CD4-positive, alpha-beta memory T cell (primary cell): ENCODE measurements around the gene MAP3K3. TPM values are rescaled to one million over a fixed set of nuclear protein-coding genes. Genes with fewer than 3 reads are reported as not detected.
A peak's percentile ranks its signal among the peaks of the same experiment; 100 is the strongest.

Source experiments
- CTCF ChIA-PET: fragments of 350-600 bp; sonication (Branson Sonifier 250); formaldehyde crosslinking; loops from one replicate; lab custom pipeline; 2021; ENCODE audit warnings: inconsistent platforms; ENCODE audit not compliant: partially characterized antibody; lab: Charles Lee
- POLR2A ChIA-PET: fragments of 350-600 bp; sonication (Branson Sonifier 250); formaldehyde crosslinking; loops from one replicate; lab custom pipeline; 2021; ENCODE audit not compliant: partially characterized antibody; lab: Charles Lee
- DNase-seq, 5 donors: peaks; one replicate each; pipeline versions ENCODE4 v3.0.0 to v3.0.0-alpha.2; 2020 to 2022; ENCODE audit warnings: mixed read lengths in 1 of 5
- H3K27ac ChIP-seq: one replicate; pipeline ENCODE4 v1.7.0; 2013; ENCODE audit warnings: low read depth, low read length
- H3K27me3 ChIP-seq: 2 replicates; pipeline ENCODE4 v1.7.0; 2013; ENCODE audit warnings: mild to moderate bottlenecking, low read length, moderate library complexity; ENCODE audit not compliant: insufficient read depth
- H3K36me3 ChIP-seq: 2 replicates; pipeline ENCODE4 v1.7.0; 2013; ENCODE audit warnings: mild to moderate bottlenecking, low read length, moderate library complexity; ENCODE audit not compliant: insufficient read depth
- H3K4me1 ChIP-seq: 2 replicates; pipeline ENCODE4 v1.7.0; 2013; ENCODE audit warnings: mild to moderate bottlenecking, low read length, moderate library complexity; ENCODE audit not compliant: insufficient read depth
- H3K4me3 ChIP-seq, 2 donors: one replicate each; pipeline ENCODE4 v1.7.0; 2013; ENCODE audit warnings: low read length in 2 of 2, mild to moderate bottlenecking in 1 of 2
- H3K9me3 ChIP-seq, 2 donors: one replicate each; pipeline ENCODE4 v1.7.0; 2013; ENCODE audit warnings: low read length in 2 of 2, control low read depth in 1 of 2; ENCODE audit not compliant: control insufficient read depth in 1 of 2
- H3K27ac Mint-ChIP-seq, 7 donors: one replicate each; pipeline ENCODE4 v1.8.0; 2020 to 2021; ENCODE audit warnings: mixed read lengths in 7 of 7, mild to moderate bottlenecking in 6 of 7, inconsistent platforms in 3 of 7, moderate library complexity in 3 of 7
- H3K27me3 Mint-ChIP-seq, 2 donors: one replicate each; pipeline ENCODE4 v1.8.0; 2020 to 2021; ENCODE audit warnings: mixed read lengths in 2 of 2
- H3K36me3 Mint-ChIP-seq, 2 donors: one replicate each; pipeline ENCODE4 v1.8.0; 2020 to 2021; ENCODE audit warnings: mixed read lengths in 2 of 2, inconsistent platforms in 1 of 2, mild to moderate bottlenecking in 1 of 2
- H3K4me1 Mint-ChIP-seq, 4 donors: one replicate each; pipeline ENCODE4 v1.8.0; 2020 to 2021; ENCODE audit warnings: mixed read lengths in 4 of 4, mild to moderate bottlenecking in 1 of 4
- H3K4me3 Mint-ChIP-seq, 8 donors: one replicate each; pipeline ENCODE4 v1.8.0; 2020 to 2021; ENCODE audit warnings: mixed read lengths in 8 of 8, mild to moderate bottlenecking in 7 of 8, moderate library complexity in 6 of 8, inconsistent platforms in 3 of 8
- H3K9me3 Mint-ChIP-seq, 8 donors: one replicate each; pipeline ENCODE4 v1.8.0; 2020 to 2021; ENCODE audit warnings: mixed read lengths in 8 of 8, mild to moderate bottlenecking in 5 of 8, inconsistent platforms in 3 of 8, moderate library complexity in 1 of 8
- intact Hi-C: fragments of 100-400 bp; cut with micrococcal nuclease; formaldehyde crosslinking; loops from one replicate; pipeline ENCODE4 v1.15.1; 2023
- polyA plus RNA-seq, 2 donors: library from polyadenylated mRNA; unstranded; fragments of 300-500 nt; fragmentation: Illumina TruSeq; gene quantifications; one replicate each; pipeline ENCODE4 v1.2.3, GENCODE V29; 2021
- total RNA-seq, 2 experiments: library from RNA; stranded (reverse); gene quantifications; one replicate each; pipeline ENCODE4 v1.2.3, GENCODE V29; 2021

Gene MAP3K3
- total and polyA plus RNA-seq, 4 experiments from 2014 or later = 29.5 to 98.8 (median 74.7) TPM

- Histone ChIP-seq H3K36me3 (peaks cover 14% of the 10 kb centered on the region), H3K27me3 (no peaks in the 10 kb centered on the region), H3K4me3 (peak overlapping the region; percentile 76 to 77), H3K9me3 (no peaks in the 10 kb centered on the region), H3K4me1 (peaks cover 72% of the 10 kb centered on the region), H3K27ac (peak overlapping the region; percentile 73)
- ChIA-PET CTCF (interaction anchor here (0.6 to 3.4 kb wide), 7 partner anchors 8 to 147 kb away, joined by 3 to 22 read pairs (median 8); partner anchors contain the start of genes CCDC47, DDX42 and STRADA), POLR2A (interaction anchor here (0.7 to 23.0 kb wide), 27 partner anchors 6 to 804 kb away, joined by 3 to 1362 read pairs (median 6); partner anchors contain the start of genes CCDC47, CEP95, DDX42 and DDX5)
- Mint-ChIP-seq H3K27ac (peak overlapping the region; percentile 96 to 100 (median 98)), H3K4me3 (peak overlapping the region; percentile 92 to 96 (median 94)), H3K9me3 (peaks cover 0 to 2% (median 0%) of the 10 kb centered on the region in 8 donors), H3K36me3 (peaks cover 27 to 44% of the 10 kb centered on the region in 2 donors), H3K27me3 (no peaks in the 10 kb centered on the region), H3K4me1 (peaks cover 30 to 72% (median 52%) of the 10 kb centered on the region in 4 donors)
- intact Hi-C loops = loop anchor here (1.0 to 10.0 kb wide), 4 partner anchors 39 to 803 kb away; partner anchors contain the start of genes CCDC47, CEP95, DCAF7 and DDX5
- peak; percentile 69 to 91 (median 74) for DNase-seq
Observed at GRCh38 chr17:63701868-63702720, 79.9 kb downstream of the MAP3K3 start.

- no peaks in the 10 kb centered on the region for H3K9me3 ChIP-seq
- Mint-ChIP-seq H3K9me3 (peaks cover 0 to 2% (median 0%) of the 10 kb centered on the region in 8 donors), H3K27ac (peak overlapping the region; percentile 96 to 100 (median 98)), H3K4me3 (peak overlapping the region; percentile 92 to 96 (median 94)), H3K27me3 (no peaks in the 10 kb centered on the region), H3K36me3 (peaks cover 22 to 39% of the 10 kb centered on the region in 2 donors), H3K4me1 (peaks cover 33 to 72% (median 53%) of the 10 kb centered on the region in 4 donors)
- peak overlapping the region; percentile 73 for H3K27ac ChIP-seq
- no peak for DNase-seq
- H3K4me3 ChIP-seq = peak overlapping the region; percentile 76 to 77
- CTCF ChIA-PET = interaction anchor here (1.1 to 3.4 kb wide), 6 partner anchors 8 to 146 kb away, joined by 3 to 16 read pairs (median 7); partner anchors contain the start of genes CCDC47, DDX42 and STRADA
- no peaks in the 10 kb centered on the region for H3K27me3 ChIP-seq
- intact Hi-C loops = loop anchor here (1.0 to 10.0 kb wide), 4 partner anchors 39 to 802 kb away; partner anchors contain the start of genes CCDC47, CEP95, DCAF7 and DDX5
- H3K4me1 ChIP-seq = peaks cover 72% of the 10 kb centered on the region
- POLR2A ChIA-PET = interaction anchor here (0.7 to 23.0 kb wide), 21 partner anchors 7 to 803 kb away, joined by 3 to 1362 read pairs (median 6); partner anchors contain the start of genes CCDC47, CEP95, DDX42 and DDX5
- H3K36me3 ChIP-seq = peaks cover 8% of the 10 kb centered on the region
Observed at GRCh38 chr17:63702721-63703015, 80.5 kb downstream of the MAP3K3 start.

GRCh38 chr17:63703029-63703428 is 80.8 kb downstream of the MAP3K3 start:
- Histone ChIP-seq H3K4me1 (peaks cover 72% of the 10 kb centered on the region), H3K4me3 (peak overlapping the region in 1 of 2 donors; percentile 77), H3K27ac (peak overlapping the region; percentile 73), H3K36me3 (peaks cover 5% of the 10 kb centered on the region), H3K9me3 (no peaks in the 10 kb centered on the region), H3K27me3 (no peaks in the 10 kb centered on the region)
- Mint-ChIP-seq H3K9me3 (peaks cover 0 to under 1% (median 0%) of the 10 kb centered on the region in 8 donors), H3K4me1 (peaks cover 32 to 72% (median 53%) of the 10 kb centered on the region in 4 donors), H3K27me3 (no peaks in the 10 kb centered on the region), H3K27ac (peak overlapping the region; percentile 96 to 100 (median 98)), H3K36me3 (peaks cover 18 to 35% of the 10 kb centered on the region in 2 donors), H3K4me3 (peak overlapping the region; percentile 92 to 96 (median 94))
- ChIA-PET POLR2A (interaction anchor here (0.8 to 23.0 kb wide), 20 partner anchors 7 to 803 kb away, joined by 3 to 1362 read pairs (median 7); partner anchors contain the start of genes CCDC47, CEP95, DDX42 and DDX5), CTCF (interaction anchor here (1.2 to 3.4 kb wide), 5 partner anchors 8 to 146 kb away, joined by 5 to 16 read pairs (median 8); partner anchors contain the start of genes CCDC47, DDX42 and STRADA)
- no peak for DNase-seq
- intact Hi-C loops = loop anchor here (5.0 to 10.0 kb wide), 2 partner anchors 151 to 802 kb away; partner anchors contain the start of genes CEP95, DCAF7 and DDX5

- Histone ChIP-seq H3K36me3 (no peaks in the 10 kb centered on the region), H3K4me3 (no peak overlapping the region), H3K27ac (peak overlapping the region; percentile 73), H3K27me3 (no peaks in the 10 kb centered on the region), H3K4me1 (peaks cover 77% of the 10 kb centered on the region), H3K9me3 (no peaks in the 10 kb centered on the region)
- Mint-ChIP-seq H3K27me3 (no peaks in the 10 kb centered on the region), H3K9me3 (no peaks in the 10 kb centered on the region), H3K4me3 (peak overlapping the region; percentile 92 to 96 (median 94)), H3K36me3 (peaks cover 13 to 31% of the 10 kb centered on the region in 2 donors), H3K27ac (peak overlapping the region; percentile 86 to 100 (median 97)), H3K4me1 (peaks cover 34 to 77% (median 59%) of the 10 kb centered on the region in 4 donors)
- ChIA-PET CTCF (interaction anchor here (0.6 to 2.2 kb wide), 4 partner anchors 11 to 145 kb away, joined by 3 to 8 read pairs (median 4); partner anchors contain the start of genes CCDC47 and DDX42), POLR2A (interaction anchor here (0.7 to 23.0 kb wide), 12 partner anchors 7 to 802 kb away, joined by 3 to 1362 read pairs (median 40); partner anchors contain the start of genes CCDC47, CEP95, DDX42 and DDX5)
- intact Hi-C loops = loop anchor here (5.0 to 10.0 kb wide), 2 partner anchors 151 to 801 kb away; partner anchors contain the start of genes CEP95, DCAF7 and DDX5
- no peak for DNase-seq
Observed at GRCh38 chr17:63703556-63704258, 81.5 kb downstream of the MAP3K3 start.

- H3K27me3 ChIP-seq = no peaks in the 10 kb centered on the region
- intact Hi-C loops = loop anchor here (5.0 to 10.0 kb wide), 2 partner anchors 152 to 801 kb away; partner anchors contain the start of genes CEP95, DCAF7 and DDX5
- H3K4me1 Mint-ChIP-seq = peaks cover 39 to 82% (median 63%) of the 10 kb centered on the region in 4 donors
- CTCF ChIA-PET = interaction anchor here (0.6 to 1.3 kb wide), 2 partner anchors 69 to 93 kb away, joined by 3 read pairs; partner anchors contain the start of genes CCDC47 and DDX42
- peaks cover 16 to 31% of the 10 kb centered on the region in 2 donors for H3K36me3 Mint-ChIP-seq
- H3K27ac ChIP-seq = no peak overlapping the region
- no peaks in the 10 kb centered on the region for H3K27me3 Mint-ChIP-seq
- POLR2A ChIA-PET = interaction anchor here (0.7 to 23.0 kb wide), 8 partner anchors 6 to 802 kb away, joined by 3 to 1362 read pairs (median 68); partner anchors contain the start of genes CCDC47, CEP95, DDX42 and DDX5
- peak overlapping the region in 5 of 7 donors; percentile 70 to 100 (median 94) for H3K27ac Mint-ChIP-seq
- H3K9me3 Mint-ChIP-seq = no peaks in the 10 kb centered on the region
- no peaks in the 10 kb centered on the region for H3K36me3 ChIP-seq
- H3K4me3 ChIP-seq = no peak overlapping the region
- no peaks in the 10 kb centered on the region for H3K9me3 ChIP-seq
- peaks cover 82% of the 10 kb centered on the region for H3K4me1 ChIP-seq
- H3K4me3 Mint-ChIP-seq = peak overlapping the region in 6 of 8 donors; percentile 92 to 96 (median 94)
- no peak for DNase-seq
Observed at GRCh38 chr17:63704259-63704576, 82.0 kb downstream of the MAP3K3 start.

GRCh38 chr17:63704836-63705235 is 82.6 kb downstream of the MAP3K3 start:
- Mint-ChIP-seq H3K4me1 (peaks cover 45 to 89% (median 69%) of the 10 kb centered on the region in 4 donors), H3K9me3 (no peaks in the 10 kb centered on the region), H3K36me3 (peaks cover 16 to 32% of the 10 kb centered on the region in 2 donors), H3K27ac (peak overlapping the region in 6 of 7 donors; percentile 41 to 100 (median 92)), H3K27me3 (no peaks in the 10 kb centered on the region), H3K4me3 (peak overlapping the region in 5 of 8 donors; percentile 16 to 89 (median 77))
- no peaks in the 10 kb centered on the region for H3K27me3 ChIP-seq
- H3K27ac ChIP-seq = peak overlapping the region; percentile 51
- H3K9me3 ChIP-seq = no peaks in the 10 kb centered on the region
- no peak for DNase-seq
- ChIA-PET CTCF (interaction anchor here (1.3 to 10.7 kb wide), 2 partner anchors 10 to 69 kb away, joined by 3 to 315 read pairs; partner anchors contain the start of genes CCDC47 and DDX42), POLR2A (interaction anchor here (1.0 to 23.0 kb wide), 6 partner anchors 6 to 70 kb away, joined by 3 to 1362 read pairs (median 238); partner anchors contain the start of genes CCDC47, DDX42, LIMD2 and STRADA)
- intact Hi-C loops = loop anchor here (5.0 to 10.0 kb wide), 2 partner anchors 153 to 800 kb away; partner anchors contain the start of genes CEP95, DCAF7 and DDX5
- peaks cover 89% of the 10 kb centered on the region for H3K4me1 ChIP-seq
- H3K36me3 ChIP-seq = no peaks in the 10 kb centered on the region
- no peak overlapping the region for H3K4me3 ChIP-seq
